ENCODE measurements around the gene MSANTD2.

The MSANTD2 gene

DNA sequence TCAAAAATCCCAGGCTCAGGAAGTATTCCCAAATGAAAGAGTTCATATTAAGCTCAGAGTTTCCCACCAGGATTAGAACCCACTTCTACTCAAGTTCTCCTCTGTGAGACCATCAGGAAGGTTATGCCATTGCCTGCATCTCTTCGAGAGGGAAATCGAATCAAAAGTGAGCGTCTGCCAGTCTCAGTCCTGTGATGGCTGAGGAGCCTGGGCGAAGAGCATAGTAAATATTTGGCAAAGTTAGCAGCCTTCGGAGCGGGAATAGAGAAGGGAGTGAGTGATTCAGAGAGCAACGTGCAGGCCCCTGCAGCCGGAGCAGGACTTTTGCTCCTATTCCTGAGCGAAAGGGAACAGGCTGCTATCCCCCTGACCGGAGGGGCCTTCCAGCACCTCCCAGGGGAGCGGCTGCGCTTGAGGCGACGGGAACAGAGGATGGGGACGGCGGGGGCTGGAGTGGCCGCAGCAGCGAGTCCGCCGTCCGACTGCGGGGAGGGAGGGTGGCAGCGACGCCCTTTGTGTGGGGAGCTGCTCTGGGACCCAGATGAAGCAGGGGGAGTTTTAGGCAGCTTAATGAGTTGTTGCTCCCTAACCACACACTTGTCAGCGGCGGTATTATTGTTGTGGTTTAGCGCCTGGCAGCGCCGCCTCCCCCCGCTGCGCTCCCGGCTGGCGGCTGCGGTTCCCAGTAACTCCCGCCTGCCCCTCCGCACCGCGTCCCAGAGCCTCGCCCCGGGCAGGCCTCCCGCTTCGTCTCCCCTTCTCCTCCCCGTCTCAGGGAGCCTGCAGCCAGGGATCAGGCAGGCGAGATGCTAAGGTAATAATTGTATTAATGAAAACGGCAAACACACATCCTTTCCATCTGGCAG, 82.2 kb downstream of the MSANTD2 start:
- CTCF ChIA-PET, result interaction anchor here (1.2 to 2.6 kb wide), 4 partner anchors 13 to 46 kb away, joined by 3 to 9 read pairs (median 4); partner anchors contain the start of gene ESAM
- TF ChIP-seq, protein P1, sequence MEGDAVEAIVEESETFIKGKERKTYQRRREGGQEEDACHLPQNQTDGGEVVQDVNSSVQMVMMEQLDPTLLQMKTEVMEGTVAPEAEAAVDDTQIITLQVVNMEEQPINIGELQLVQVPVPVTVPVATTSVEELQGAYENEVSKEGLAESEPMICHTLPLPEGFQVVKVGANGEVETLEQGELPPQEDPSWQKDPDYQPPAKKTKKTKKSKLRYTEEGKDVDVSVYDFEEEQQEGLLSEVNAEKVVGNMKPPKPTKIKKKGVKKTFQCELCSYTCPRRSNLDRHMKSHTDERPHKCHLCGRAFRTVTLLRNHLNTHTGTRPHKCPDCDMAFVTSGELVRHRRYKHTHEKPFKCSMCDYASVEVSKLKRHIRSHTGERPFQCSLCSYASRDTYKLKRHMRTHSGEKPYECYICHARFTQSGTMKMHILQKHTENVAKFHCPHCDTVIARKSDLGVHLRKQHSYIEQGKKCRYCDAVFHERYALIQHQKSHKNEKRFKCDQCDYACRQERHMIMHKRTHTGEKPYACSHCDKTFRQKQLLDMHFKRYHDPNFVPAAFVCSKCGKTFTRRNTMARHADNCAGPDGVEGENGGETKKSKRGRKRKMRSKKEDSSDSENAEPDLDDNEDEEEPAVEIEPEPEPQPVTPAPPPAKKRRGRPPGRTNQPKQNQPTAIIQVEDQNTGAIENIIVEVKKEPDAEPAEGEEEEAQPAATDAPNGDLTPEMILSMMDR (IDR thresholded peaks at IDR 0.05; ENCODE audit: control extremely low read depth, extremely low read depth, low read depth, missing control alignments), result no peak
- POLR2A ChIA-PET, result no interaction called here
- DNase-seq (ENCODE audit: extremely low spot score), result peak; percentile 29

DNA sequence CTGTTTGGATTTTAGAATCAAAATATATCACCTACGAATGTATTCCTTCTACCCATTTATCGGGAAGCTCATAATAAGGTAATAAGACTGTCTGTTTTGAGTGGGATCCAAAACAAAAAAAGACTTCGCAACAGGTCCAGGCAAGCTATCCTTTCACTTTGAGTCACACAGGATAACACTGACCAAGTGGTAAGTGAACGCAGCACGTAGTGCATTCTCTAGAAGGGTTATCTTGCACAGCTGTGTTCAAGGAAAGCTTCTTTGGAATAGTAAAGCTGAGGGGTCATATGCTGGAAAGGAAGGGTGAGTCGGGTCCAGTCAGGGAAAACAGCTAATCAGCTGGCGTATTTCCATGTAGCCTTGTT, 82.8 kb downstream of the MSANTD2 start:
- CTCF ChIA-PET, result interaction anchor here (1.2 to 2.6 kb wide), 4 partner anchors 14 to 47 kb away, joined by 3 to 9 read pairs (median 4); partner anchors contain the start of gene ESAM

DNA sequence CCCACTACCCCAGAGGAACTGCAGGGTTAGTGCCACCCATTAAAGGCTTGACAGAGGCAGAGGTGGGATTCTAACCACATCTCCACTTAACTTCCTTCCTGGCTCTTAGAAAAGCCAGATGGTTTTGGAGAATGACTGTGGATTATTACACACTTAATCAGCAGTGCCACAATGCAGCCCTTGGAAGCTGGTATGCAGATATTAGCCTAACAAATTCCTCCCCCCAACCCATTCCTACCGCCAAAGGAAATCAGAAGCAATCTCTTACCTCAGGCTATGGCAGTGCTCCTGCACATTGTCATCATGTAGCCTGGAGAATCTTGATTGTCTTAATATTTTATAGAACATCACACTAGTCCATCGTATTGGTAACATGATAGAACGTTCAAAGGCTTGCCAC, 83.6 kb downstream of the MSANTD2 start:
- no peak for DNase-seq (ENCODE audit: extremely low spot score)
- CTCF ChIA-PET, result interaction anchor here (1.1 to 2.6 kb wide), 4 partner anchors 15 to 120 kb away, joined by 3 to 9 read pairs (median 4); no protein-coding TSS in a partner anchor
- POLR2A ChIA-PET, result no interaction called here
- TF ChIP-seq, protein P1 (IDR thresholded peaks at IDR 0.05; ENCODE audit: control extremely low read depth, extremely low read depth, low read depth, missing control alignments), result no peak

More for the DNA sequence above, 82.8 kb downstream of the MSANTD2 start:
- TF ChIP-seq, protein P1 (IDR thresholded peaks at IDR 0.05; ENCODE audit: control extremely low read depth, extremely low read depth, low read depth, missing control alignments), result no peak
- POLR2A ChIA-PET, result no interaction called here
- DNase-seq (ENCODE audit: extremely low spot score), result no peak

All from GM10248 (cell line).